ENCODE results near the gene TMIGD2. TPM values are rescaled to one million over a fixed set of nuclear protein-coding genes. Genes with fewer than 3 reads are reported as not detected.

Gene TMIGD2
- total RNA-seq, 1 experiment from 2014 or later: 0.94 TPM

GRCh38 chr19:4284974-4285373 is 17.2 kb downstream of the TMIGD2 start:
- Mint-ChIP-seq H3K4me3 (no peak overlapping the region), H3K36me3 (no peaks in the 10 kb centered on the region), H3K9me3 (no peaks in the 10 kb centered on the region), H3K27me3 (ENCODE audit: low read depth) (peaks cover 52% of the 10 kb centered on the region), H3K27ac (no peak overlapping the region), H3K4me1 (peaks cover 2% of the 10 kb centered on the region; the same call in 1 of the 2 replicates)
- ChIA-PET CTCF (interaction anchor here (1.0 to 10.5 kb wide), 3 partner anchors 17 to 68 kb away, joined by 5 to 172 read pairs (median 6); no protein-coding TSS in a partner anchor), POLR2A (interaction anchor here (0.7 kb wide), 1 partner anchor 58 kb away, joined by 4 read pairs; no protein-coding TSS in a partner anchor)
- ATAC-seq: no peak
- TF ChIP-seq E2F1 (CRISPR knock-in tag; IDR thresholded peaks at IDR 0.05) (no peak), NR1H2 (CRISPR knock-in tag; IDR thresholded peaks at IDR 0.05) (no peak), GRHL2 (CRISPR knock-in tag; IDR thresholded peaks at IDR 0.05; ENCODE audit: insufficient replicate concordance, severe bottlenecking) (no peak), MXD4 (CRISPR knock-in tag; IDR thresholded peaks at IDR 0.05; ENCODE audit: borderline replicate concordance) (no peak), FOXP1 (CRISPR knock-in tag; IDR thresholded peaks at IDR 0.05; ENCODE audit: borderline replicate concordance) (no peak), CBFB (CRISPR knock-in tag; IDR thresholded peaks at IDR 0.05; ENCODE audit: low read depth) (no peak), NFE2L1 (CRISPR knock-in tag; IDR thresholded peaks at IDR 0.05) (no peak), IRF2 (CRISPR knock-in tag; IDR thresholded peaks at IDR 0.05; ENCODE audit: borderline replicate concordance, low read depth) (no peak), IRF1 (CRISPR knock-in tag; IDR thresholded peaks at IDR 0.05) (no peak), ATF3 (CRISPR knock-in tag; conservative IDR thresholded peaks at IDR 0.05) (no peak)
- no peak for DNase-seq (ENCODE audit: low spot score)

GRCh38 chr19:4284176-4284958 is 17.8 kb downstream of the TMIGD2 start:
- Mint-ChIP-seq H3K4me1 (peaks cover 2% of the 10 kb centered on the region; the same call in 1 of the 2 replicates), H3K27ac (no peak overlapping the region), H3K9me3 (no peaks in the 10 kb centered on the region), H3K27me3 (ENCODE audit: low read depth) (peaks cover 56% of the 10 kb centered on the region), H3K4me3 (peak overlapping the region; percentile 58), H3K36me3 (no peaks in the 10 kb centered on the region)
- TF ChIP-seq ZNF121 (CRISPR knock-in tag; IDR thresholded peaks at IDR 0.05): no peak
- TF ChIP-seq FOXP1 (CRISPR knock-in tag; IDR thresholded peaks at IDR 0.05; ENCODE audit: borderline replicate concordance): no peak
- TF ChIP-seq ZNF423 (CRISPR knock-in tag; IDR thresholded peaks at IDR 0.05): no peak
- TF ChIP-seq NFYB (CRISPR knock-in tag; conservative IDR thresholded peaks at IDR 0.05; ENCODE audit: low read depth): peak; percentile 93
- TF ChIP-seq SP1 (CRISPR knock-in tag; conservative IDR thresholded peaks at IDR 0.05): peak; percentile 70
- no peak for TF ChIP-seq SMAD4 (CRISPR knock-in tag; IDR thresholded peaks at IDR 0.05)
- no peak for TF ChIP-seq RORB (CRISPR knock-in tag; IDR thresholded peaks at IDR 0.05)
- ATAC-seq (peak; percentile 99), DNase-seq (ENCODE audit: low spot score) (peak; percentile 91)
- CTCF ChIA-PET: interaction anchor here (1.0 to 10.5 kb wide), 3 partner anchors 16 to 68 kb away, joined by 5 to 172 read pairs (median 6); no protein-coding TSS in a partner anchor
- POLR2A ChIA-PET: interaction anchor here (0.6 to 0.7 kb wide), 2 partner anchors 58 to 124 kb away, joined by 3 to 4 read pairs; no protein-coding TSS in a partner anchor

- no peak for DNase-seq (ENCODE audit: low spot score)
- ATAC-seq: 0 out of 2 replicates have a peak, but pooled peaks have one; percentile 6
- POLR2A ChIA-PET: interaction anchor here (0.8 kb wide), 1 partner anchor 63 kb away, joined by 3 read pairs; the partner anchor contains the start of gene MPND
- H3K9me3 Mint-ChIP-seq: no peaks in the 10 kb centered on the region
- TF ChIP-seq HMGA2 (CRISPR knock-in tag; IDR thresholded peaks at IDR 0.05) (no peak), ZNF423 (CRISPR knock-in tag; IDR thresholded peaks at IDR 0.05) (peak; percentile 91), NR3C1 (CRISPR knock-in tag; conservative IDR thresholded peaks at IDR 0.05; ENCODE audit: low read depth) (no peak), PRDM15 (CRISPR knock-in tag; IDR thresholded peaks at IDR 0.05) (0 out of 2 replicates have a peak, but pooled peaks have one; percentile 11)
- CTCF ChIA-PET: interaction anchor here (0.6 to 10.5 kb wide), 9 partner anchors 9 to 372 kb away, joined by 3 to 172 read pairs (median 5); partner anchors contain the start of gene MPND
- peaks cover 10% of the 10 kb centered on the region; the same call in 1 of the 2 replicates for H3K4me1 Mint-ChIP-seq
- H3K27me3 Mint-ChIP-seq (ENCODE audit: low read depth): peaks cover 64% of the 10 kb centered on the region
- peak overlapping the region; percentile 90 for H3K4me3 Mint-ChIP-seq
- H3K27ac Mint-ChIP-seq: no peak overlapping the region
- no peaks in the 10 kb centered on the region for H3K36me3 Mint-ChIP-seq
These were observed 22.4 kb downstream of the TMIGD2 start for GRCh38 chr19:4279530-4280422.
